Activated T-helper 2 cell treated with anti-CD3 and anti-CD28 coated beads, Interferon-gamma antibody, Interleukin-2, Interleukin-4, amounts not matched to agents 10 μg/mL and 5 μg/mL and 100 μg/mL, durations not matched to agents 14 hours and 24 hours and 36 hours (primary cell): Measurements from ENCODE around the gene TP53INP2. TPM values are rescaled to one million over a fixed set of nuclear protein-coding genes. Genes with fewer than 3 reads are reported as not detected.
"Not testable (repeated sequence)": the region's sequence is repeated elsewhere in the genome, so short reads cannot be mapped to it uniquely, and the experiment has no call there.

Experiments used
- DNase-seq: peaks from one replicate; pipeline ENCODE4 v3.0.0; 2021; ENCODE audit warnings: low spot score
- H3K27ac Mint-ChIP-seq: one replicate; pipeline ENCODE4 v1.8.0; 2021; ENCODE audit warnings: mixed read lengths
- H3K27me3 Mint-ChIP-seq: one replicate; pipeline ENCODE4 v1.8.0; 2021; ENCODE audit warnings: low read depth, mixed read lengths
- H3K36me3 Mint-ChIP-seq: one replicate; pipeline ENCODE4 v1.8.0; 2021; ENCODE audit warnings: low read depth, mixed read lengths
- H3K4me1 Mint-ChIP-seq: one replicate; pipeline ENCODE4 v1.8.0; 2021; ENCODE audit warnings: low read depth, mixed read lengths
- H3K4me3 Mint-ChIP-seq: one replicate; pipeline ENCODE4 v1.8.0; 2021; ENCODE audit warnings: low read depth, mild to moderate bottlenecking, moderate library complexity, mixed read lengths
- H3K9me3 Mint-ChIP-seq: one replicate; pipeline ENCODE4 v1.8.0; 2021; ENCODE audit warnings: mixed read lengths
- intact Hi-C: fragments of 100-400 bp; cut with micrococcal nuclease; formaldehyde crosslinking; loops from one replicate; pipeline ENCODE4 v1.15.1; 2023
- total RNA-seq: library from RNA; stranded (reverse); gene quantifications from 2 replicates; pipeline ENCODE4 v1.2.3, GENCODE V29; 2022

Gene TP53INP2
- total RNA-seq, 1 donor from 2014 or later, result 5.5 TPM

DNA sequence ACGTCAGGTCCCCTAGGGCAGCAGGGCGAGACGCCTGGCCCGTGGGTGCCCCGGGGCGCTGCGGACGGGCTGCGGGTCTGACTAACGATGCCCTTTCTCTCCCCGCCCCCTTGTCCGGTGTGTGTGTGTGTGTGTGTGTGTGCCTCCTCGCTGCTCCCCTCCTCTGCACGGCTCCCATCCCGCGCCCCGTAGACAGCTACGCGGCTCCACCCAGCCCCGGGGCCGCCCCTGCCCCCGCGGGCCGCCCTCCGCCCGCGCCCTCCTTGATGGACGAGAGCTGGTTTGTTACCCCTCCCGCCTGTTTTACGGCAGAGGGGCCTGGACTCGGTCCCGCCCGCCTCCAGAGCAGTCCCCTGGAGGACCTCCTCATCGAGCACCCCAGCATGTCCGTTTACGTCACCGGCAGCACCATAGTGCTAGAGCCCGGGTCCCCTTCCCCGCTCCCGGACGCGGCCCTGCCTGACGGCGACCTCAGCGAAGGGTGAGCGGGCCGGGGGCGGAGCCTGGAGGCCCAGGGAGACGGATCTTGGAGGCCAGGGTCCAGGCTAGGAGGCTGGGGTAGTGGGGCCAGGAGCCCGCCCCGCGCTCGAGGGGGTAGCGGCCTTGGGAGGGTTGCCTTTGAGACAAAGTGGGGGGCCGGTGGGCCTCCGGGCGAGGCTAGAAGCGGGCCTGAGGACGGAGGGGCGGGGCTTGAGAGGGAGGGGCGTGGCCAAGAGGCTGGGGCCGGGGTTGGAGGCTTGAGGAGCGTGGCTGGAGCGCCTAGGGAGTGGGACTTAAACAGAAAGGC, 5.1 kb downstream of the TP53INP2 start:
- DNase-seq, result peak; percentile 77
- Mint-ChIP-seq H3K9me3 (no peaks in the 10 kb centered on the region), H3K27ac (peak overlapping the region; percentile 89), H3K4me1 (peaks cover 33% of the 10 kb centered on the region), H3K36me3 (peaks cover 35% of the 10 kb centered on the region), H3K27me3 (no peaks in the 10 kb centered on the region), H3K4me3 (peak overlapping the region; percentile 84)
- intact Hi-C loops, result loop anchor here (1.0 kb wide), 1 partner anchor 32 kb away; the partner anchor contains the start of gene PIGU

GRCh38 chr20:34709831-34710567, 5.9 kb downstream of the TP53INP2 start:
- Mint-ChIP-seq H3K9me3 (no peaks in the 10 kb centered on the region), H3K36me3 (peaks cover 38% of the 10 kb centered on the region), H3K27me3 (no peaks in the 10 kb centered on the region), H3K4me1 (peaks cover 30% of the 10 kb centered on the region), H3K27ac (peak overlapping the region; percentile 89), H3K4me3 (peak overlapping the region; percentile 84)
- no peak for DNase-seq
- intact Hi-C loops, result loop anchor here (1.0 to 5.0 kb wide), 2 partner anchors 33 to 57 kb away; partner anchors contain the start of gene PIGU

DNA sequence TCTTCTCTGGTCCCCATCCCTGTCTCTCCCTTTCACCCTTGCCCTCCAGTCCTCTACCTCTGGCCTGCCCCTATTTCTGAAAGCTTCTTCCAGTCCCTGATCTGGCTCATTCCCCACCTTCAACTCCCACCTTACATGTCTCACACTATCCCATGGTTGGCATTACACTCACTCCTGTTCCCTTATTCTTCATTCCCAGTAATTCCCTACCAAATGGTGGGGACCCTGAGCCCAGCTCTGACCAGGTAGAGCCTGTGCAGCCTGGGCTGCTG, 6.4 kb downstream of the TP53INP2 start:
- DNase-seq, result no peak
- H3K36me3 Mint-ChIP-seq, result peaks cover 38% of the 10 kb centered on the region
- peaks cover 30% of the 10 kb centered on the region for H3K4me1 Mint-ChIP-seq
- intact Hi-C loops, result loop anchor here (5.0 kb wide), 1 partner anchor 57 kb away; no protein-coding TSS in a partner anchor
- H3K27me3 Mint-ChIP-seq, result no peaks in the 10 kb centered on the region
- H3K4me3 Mint-ChIP-seq, result peak overlapping the region; percentile 83
- no peaks in the 10 kb centered on the region for H3K9me3 Mint-ChIP-seq
- H3K27ac Mint-ChIP-seq, result peak overlapping the region; percentile 62

DNA sequence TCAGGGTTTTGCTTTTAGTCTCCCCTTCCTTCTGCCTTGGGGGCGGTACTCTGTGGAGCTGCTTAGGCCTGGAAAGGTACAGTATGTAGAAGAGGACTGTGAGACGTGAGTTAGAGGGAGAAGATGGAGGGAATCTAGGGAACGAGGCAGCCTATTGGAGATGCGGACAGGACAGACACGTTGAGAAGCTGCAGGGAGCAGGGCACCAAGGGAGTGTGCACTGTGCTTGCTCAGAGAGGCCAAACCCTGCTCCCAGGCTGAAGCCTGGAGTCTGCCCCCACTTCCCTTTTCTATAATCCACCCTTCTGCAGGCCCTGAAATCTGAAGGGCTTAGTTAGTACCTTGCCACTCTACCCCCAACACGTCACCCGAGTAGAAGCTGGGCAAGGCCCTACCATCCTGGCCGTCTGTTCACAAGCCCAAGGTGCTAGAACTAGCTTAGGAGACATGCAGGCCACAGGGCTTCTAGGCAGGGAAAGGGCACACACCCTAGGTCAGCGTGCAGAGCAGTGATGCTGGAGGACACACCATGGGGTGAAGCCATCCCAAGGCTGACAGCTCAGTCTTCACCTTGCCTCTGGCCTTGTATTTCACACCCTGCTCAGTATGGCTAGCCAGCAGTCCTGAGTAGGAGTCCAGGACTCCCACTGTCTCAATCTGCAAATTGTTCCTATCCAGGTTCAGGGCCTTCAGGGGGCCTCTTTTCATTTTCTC, 6.9 kb downstream of the TP53INP2 start:
- H3K9me3 Mint-ChIP-seq, result no peaks in the 10 kb centered on the region
- peaks cover 30% of the 10 kb centered on the region for H3K4me1 Mint-ChIP-seq
- H3K36me3 Mint-ChIP-seq, result peaks cover 38% of the 10 kb centered on the region
- intact Hi-C loops, result loop anchor here (5.0 kb wide), 1 partner anchor 56 kb away; no protein-coding TSS in a partner anchor
- peak overlapping the region; percentile 83 for H3K4me3 Mint-ChIP-seq
- DNase-seq, result no peak
- H3K27me3 Mint-ChIP-seq, result no peaks in the 10 kb centered on the region
- peak overlapping the region; percentile 62 for H3K27ac Mint-ChIP-seq

DNA sequence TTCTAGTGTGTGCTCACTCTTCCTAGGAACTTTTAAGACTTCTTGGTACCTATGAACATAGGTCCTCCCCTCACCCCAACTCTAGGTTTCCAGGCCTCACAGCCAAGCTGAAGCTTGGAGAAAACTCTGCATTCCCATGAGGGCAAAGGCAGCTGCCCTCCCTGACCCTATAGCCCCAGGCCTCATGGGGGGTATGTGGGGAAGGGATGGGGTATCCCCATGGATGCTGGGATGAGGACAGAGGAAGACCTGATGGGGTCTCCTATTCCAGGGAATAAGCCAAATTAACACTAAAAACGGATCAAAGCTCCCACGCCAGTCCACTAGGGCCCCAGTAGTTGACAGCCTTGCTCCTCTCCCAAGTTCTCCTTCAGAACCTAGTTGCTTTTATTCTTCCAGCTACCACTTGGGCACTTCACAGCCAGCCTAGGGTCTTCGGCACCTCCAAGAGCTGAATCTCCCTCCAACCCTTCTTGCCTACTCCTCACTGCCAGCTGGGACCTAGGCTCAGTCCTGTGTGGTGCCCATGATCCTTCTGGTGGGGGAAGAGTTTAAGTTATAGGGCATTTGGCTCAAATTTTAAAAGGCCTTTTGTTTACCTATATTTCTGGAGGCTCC, 7.8 kb downstream of the TP53INP2 start:
- no peak overlapping the region for H3K27ac Mint-ChIP-seq
- no peaks in the 10 kb centered on the region for H3K27me3 Mint-ChIP-seq
- peaks cover 38% of the 10 kb centered on the region for H3K36me3 Mint-ChIP-seq
- no peak overlapping the region for H3K4me3 Mint-ChIP-seq
- intact Hi-C loops, result loop anchor here (5.0 kb wide), 1 partner anchor 55 kb away; no protein-coding TSS in a partner anchor
- no peaks in the 10 kb centered on the region for H3K9me3 Mint-ChIP-seq
- DNase-seq, result no peak
- peaks cover 26% of the 10 kb centered on the region for H3K4me1 Mint-ChIP-seq

DNA sequence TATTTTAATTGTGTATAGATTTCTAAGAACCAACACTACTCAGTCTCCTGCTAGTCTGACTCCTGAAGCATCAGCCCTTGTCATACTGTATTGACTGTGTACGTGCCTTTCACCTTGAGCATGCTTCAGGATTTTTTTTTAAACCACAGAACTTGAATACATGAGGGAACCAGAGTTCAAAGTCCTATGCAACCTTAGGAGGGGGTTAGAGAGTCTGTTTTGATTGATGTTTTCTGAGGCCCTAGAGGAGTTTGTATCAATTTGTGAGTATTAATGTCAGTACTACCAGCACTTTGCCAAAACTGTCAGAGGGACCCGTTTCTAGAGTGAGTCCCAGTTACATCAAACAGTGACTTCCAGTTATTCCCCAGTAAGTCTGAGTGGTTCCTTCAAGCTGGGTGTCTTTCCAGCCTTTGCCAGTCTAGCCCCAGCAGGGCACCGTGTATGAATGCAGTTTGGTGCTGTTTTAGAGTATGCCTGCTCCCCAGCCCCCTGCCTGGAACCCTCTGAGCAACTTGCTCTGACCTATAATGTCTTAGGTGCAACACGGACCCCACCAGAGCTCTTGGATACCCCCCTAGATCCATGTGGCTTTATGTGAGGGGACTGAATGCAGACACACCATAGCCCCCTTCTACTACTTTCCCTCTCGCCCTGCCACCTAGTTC, 8.5 kb downstream of the TP53INP2 start:
- Mint-ChIP-seq H3K36me3 (peaks cover 42% of the 10 kb centered on the region), H3K4me1 (peaks cover 29% of the 10 kb centered on the region), H3K27me3 (no peaks in the 10 kb centered on the region), H3K9me3 (no peaks in the 10 kb centered on the region), H3K4me3 (no peak overlapping the region), H3K27ac (peak overlapping the region; percentile 23)
- intact Hi-C loops, result loop anchor here (5.0 kb wide), 1 partner anchor 55 kb away; no protein-coding TSS in a partner anchor
- no peak for DNase-seq

DNA sequence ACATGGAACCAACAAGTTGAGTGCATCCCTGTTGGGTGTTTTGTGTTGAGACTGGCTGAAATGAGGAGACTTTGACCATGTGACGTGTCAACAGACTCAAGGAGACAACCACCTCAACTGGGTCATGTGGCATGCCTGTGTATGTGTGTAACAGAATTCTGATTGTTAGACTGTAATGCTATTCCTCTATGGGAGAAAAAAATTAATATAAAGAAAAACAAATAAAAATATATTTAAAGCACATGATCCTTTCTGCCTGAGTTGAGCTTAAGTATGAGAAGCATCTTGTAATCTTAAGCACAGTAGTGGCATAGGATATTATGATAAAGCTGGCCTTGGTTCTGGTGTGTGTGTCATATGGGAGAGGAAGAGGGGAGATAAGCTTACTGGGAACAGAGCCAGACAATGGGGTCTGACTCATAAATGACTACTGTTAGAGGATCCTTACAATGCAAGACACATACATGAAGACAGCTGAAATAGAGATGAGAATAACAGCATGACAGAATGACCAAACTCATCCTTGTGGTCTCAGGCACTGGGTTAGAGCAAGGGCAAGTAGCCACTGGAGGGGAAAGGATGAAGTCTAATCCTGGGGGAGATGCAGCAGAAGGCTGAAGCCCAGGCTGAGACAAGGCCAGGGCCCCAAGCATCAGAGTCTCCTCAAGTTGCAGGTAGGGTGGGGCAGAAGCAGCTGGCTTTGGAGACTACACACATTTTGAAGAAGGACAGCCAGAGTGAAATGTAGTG, 9.2 kb downstream of the TP53INP2 start:
- H3K27me3 Mint-ChIP-seq, result no peaks in the 10 kb centered on the region
- no peak overlapping the region for H3K4me3 Mint-ChIP-seq
- H3K4me1 Mint-ChIP-seq, result peaks cover 30% of the 10 kb centered on the region
- peaks cover 44% of the 10 kb centered on the region for H3K36me3 Mint-ChIP-seq
- intact Hi-C loops, result loop anchor here (5.0 kb wide), 1 partner anchor 54 kb away; no protein-coding TSS in a partner anchor
- H3K9me3 Mint-ChIP-seq, result no peaks in the 10 kb centered on the region
- no peak for DNase-seq
- H3K27ac Mint-ChIP-seq, result peak overlapping the region; percentile 35

DNA sequence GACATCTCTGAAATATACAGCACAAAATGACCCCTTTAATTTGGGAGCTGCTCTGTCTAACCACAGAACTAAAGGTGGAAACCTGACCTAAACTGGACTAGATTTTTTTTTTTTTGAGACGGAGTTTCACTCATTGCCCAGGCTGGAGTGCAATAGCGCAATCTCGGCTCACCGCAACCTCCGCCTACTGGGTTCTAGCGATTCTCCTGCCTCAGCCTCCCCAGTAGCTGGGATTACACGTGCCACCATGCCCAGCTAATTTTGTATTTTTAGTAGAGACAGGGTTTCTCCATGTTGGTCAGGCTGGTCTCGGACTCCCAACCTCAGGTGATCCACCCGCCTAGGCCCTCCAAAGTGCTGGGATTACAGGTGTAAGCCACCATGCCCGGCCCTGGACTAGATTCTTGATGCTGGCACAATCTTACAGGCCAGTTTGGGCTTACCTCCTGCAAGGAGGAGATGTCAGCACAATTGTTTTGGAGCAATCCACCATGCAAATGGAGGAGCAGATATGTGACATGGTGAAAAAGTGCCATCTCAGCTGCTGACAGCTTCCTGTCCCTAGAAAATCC, 9.9 kb downstream of the TP53INP2 start:
- not testable (repeated sequence) for H3K27me3 Mint-ChIP-seq, H3K9me3 Mint-ChIP-seq, DNase-seq, H3K27ac Mint-ChIP-seq, H3K4me3 Mint-ChIP-seq
- intact Hi-C loops, result loop anchor here (5.0 kb wide), 1 partner anchor 53 kb away; no protein-coding TSS in a partner anchor
- peaks cover 27% of the 10 kb centered on the region for H3K4me1 Mint-ChIP-seq
- H3K36me3 Mint-ChIP-seq, result peaks cover 44% of the 10 kb centered on the region

DNA sequence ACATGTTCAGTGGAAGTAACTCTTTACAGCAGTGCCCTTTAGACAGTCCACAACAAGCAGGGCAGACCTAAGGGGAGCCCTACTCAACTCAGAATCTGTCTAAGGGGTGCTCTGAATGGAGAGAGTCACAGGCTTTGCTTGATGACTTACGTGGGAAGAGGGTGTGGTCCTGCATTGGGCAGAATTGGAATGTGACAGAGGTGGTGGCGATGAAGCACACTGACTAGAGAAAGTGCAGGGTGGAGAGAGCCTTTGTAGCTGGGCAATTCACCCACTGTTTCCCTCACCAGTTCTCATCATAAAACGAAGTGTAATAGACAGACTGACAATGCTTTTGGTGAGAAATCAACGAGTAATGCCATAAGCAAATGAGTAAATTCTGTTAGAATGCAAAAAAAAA, 11.2 kb downstream of the TP53INP2 start:
- H3K9me3 Mint-ChIP-seq, result no peaks in the 10 kb centered on the region
- H3K27me3 Mint-ChIP-seq, result no peaks in the 10 kb centered on the region
- DNase-seq, result no peak
- H3K36me3 Mint-ChIP-seq, result peaks cover 44% of the 10 kb centered on the region
- no peak overlapping the region for H3K4me3 Mint-ChIP-seq
- H3K4me1 Mint-ChIP-seq, result peaks cover 33% of the 10 kb centered on the region
- no peak overlapping the region for H3K27ac Mint-ChIP-seq
- intact Hi-C loops, result no loop called here

DNA sequence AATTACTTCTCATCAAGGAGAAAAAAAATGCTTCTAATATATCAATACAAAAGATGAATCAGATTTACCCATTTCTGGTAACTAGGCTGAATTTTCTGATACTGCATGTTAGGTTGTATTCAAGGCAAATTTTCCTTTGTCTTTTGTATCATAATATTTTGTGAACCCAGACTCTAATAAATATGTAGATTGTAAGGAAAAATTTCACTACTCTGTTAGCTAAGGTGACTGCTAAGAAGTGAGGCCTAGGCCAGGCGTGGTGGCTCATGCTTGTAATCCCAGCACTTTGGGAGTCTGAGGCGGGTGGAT, 12.7 kb downstream of the TP53INP2 start:
- Mint-ChIP-seq H3K36me3 (peaks cover 36% of the 10 kb centered on the region), H3K27me3 (no peaks in the 10 kb centered on the region), H3K9me3 (no peaks in the 10 kb centered on the region), H3K4me1 (peaks cover 31% of the 10 kb centered on the region), H3K4me3 (no peak overlapping the region), H3K27ac (no peak overlapping the region)
- intact Hi-C loops, result no loop called here
- DNase-seq, result no peak

DNA sequence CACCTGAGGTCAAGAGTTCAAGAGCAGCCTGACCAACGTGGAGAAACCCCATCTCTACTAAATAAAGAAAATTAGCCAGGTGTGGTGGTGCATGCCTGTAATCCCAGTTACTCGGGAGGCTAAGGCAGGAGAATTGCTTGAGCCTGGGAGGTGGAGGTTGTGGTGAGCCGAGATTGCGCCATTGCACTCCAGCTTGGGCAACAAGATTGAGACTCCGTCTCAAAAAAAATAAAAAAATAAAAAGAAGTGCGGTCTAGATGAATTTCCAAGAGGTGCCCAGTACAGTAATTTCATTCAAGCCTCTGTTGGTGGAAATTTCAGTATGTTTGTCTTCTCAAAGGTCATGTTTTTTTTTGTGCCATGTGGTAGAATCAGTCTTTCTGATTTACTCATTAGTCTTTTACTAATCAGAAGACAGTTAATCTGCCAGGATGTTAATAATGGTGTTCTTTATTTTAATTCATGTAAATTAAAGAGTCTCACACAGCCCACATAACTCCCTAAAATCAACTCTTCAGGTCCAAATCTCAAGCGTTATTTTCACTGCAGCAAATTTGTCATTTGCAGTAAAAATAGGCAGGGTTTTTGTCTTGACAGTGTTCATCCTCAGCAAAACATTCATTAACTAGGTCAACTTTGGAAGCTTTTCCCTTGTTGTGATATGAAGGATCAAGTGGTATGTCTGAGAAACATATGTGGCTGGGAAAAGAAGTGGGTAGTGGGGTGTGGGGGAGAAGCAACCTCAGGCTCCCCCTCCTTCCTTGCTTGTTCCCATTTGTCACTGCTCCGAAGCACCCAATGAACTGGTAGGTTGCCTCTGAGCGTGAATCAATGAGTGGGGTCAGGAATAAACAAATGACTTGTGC, 13.3 kb downstream of the TP53INP2 start:
- Mint-ChIP-seq H3K27me3 (no peaks in the 10 kb centered on the region), H3K4me3 (no peak overlapping the region), H3K36me3 (peaks cover 30% of the 10 kb centered on the region), H3K9me3 (no peaks in the 10 kb centered on the region), H3K27ac (no peak overlapping the region), H3K4me1 (peaks cover 27% of the 10 kb centered on the region)
- DNase-seq, result no peak
- intact Hi-C loops, result no loop called here
